ENCODE data around the gene PDE1C. TPM values are rescaled to one million over a fixed set of nuclear protein-coding genes. Genes with fewer than 3 reads are reported as not detected.

PDE1C gene
- total RNA-seq, 5 donors from 2014 or later (not counting 1 experiment from before 2014, with no cell fraction given), result not detected

DNA sequence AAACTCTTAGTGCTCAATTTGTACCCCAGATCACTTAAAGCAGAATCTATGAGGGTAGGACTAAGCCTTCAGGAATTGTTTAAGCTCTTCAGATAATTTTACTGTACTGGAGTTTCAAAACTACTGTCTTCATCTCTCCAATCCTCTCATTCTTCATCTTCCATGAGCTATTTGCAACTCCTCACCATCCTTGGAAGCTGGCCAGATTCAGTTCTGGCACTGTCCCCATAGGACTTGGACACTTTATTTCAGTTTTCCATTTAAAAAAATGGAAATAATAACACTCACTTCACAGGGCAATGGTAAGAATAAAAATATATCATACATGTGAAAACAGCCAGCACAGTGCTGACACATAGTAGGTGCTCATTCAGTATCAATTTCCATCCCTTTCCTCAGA is 308.6 kb downstream of the PDE1C start:
- Histone ChIP-seq H3K4me3 (ENCODE audit: control insufficient read depth in 1 of 2, extremely low read depth in 1 of 2, low read length in 1 of 2) (no peak overlapping the region), H3K9me3 (no peaks in the 10 kb centered on the region), H3K27me3 (replicated peaks in 1 of 2; ENCODE audit: control insufficient read depth in 2 of 2, extremely low read depth in 1 of 2, insufficient read depth in 2 of 2, low read length in 1 of 2) (no peaks in the 10 kb centered on the region), H3K4me1 (ENCODE audit: control insufficient read depth in 1 of 2, extremely low read depth in 1 of 2, insufficient read depth in 2 of 2, low read length in 2 of 2) (no peaks in the 10 kb centered on the region), H3K36me3 (ENCODE audit: control insufficient read depth in 2 of 2, extremely low read depth in 1 of 2, insufficient read depth in 1 of 2, low read length in 1 of 2) (no peaks in the 10 kb centered on the region), H3K27ac (ENCODE audit: low read length) (no peak overlapping the region)
- CTCF ChIA-PET, result no interaction called here
- ATAC-seq (replicated peaks in 1 of 4) (no peak), DNase-seq (no peak)
- Mint-ChIP-seq H3K27ac (no peak overlapping the region), H3K4me1 (no peaks in the 10 kb centered on the region), H3K4me3 (no peak overlapping the region), H3K27me3 (no peaks in the 10 kb centered on the region), H3K36me3 (no peaks in the 10 kb centered on the region), H3K9me3 (peaks cover 0 to 8% (median 4%) of the 10 kb centered on the region in 3 donors)
- POLR2A ChIA-PET, result no interaction called here

DNA sequence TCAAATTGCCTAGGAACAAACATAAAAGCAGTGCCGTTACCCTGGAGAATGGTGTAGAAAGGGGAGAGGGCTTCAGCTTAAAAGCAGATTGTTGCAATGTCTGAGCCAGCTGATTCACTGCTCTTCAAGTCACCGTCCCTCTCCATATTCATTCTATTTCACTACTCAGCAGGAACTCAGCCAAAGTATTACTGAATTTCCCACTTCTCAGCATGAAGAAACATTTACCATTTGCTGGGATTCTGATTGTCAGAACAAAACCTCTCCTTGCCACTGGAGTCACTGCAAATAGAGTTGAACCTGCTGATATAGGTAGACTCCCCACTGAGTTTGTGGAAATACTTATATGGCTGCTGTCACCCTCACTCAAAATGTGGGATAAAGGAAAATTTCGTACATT is 311.5 kb downstream of the PDE1C start:
- Histone ChIP-seq H3K36me3 (ENCODE audit: control insufficient read depth in 2 of 2, extremely low read depth in 1 of 2, insufficient read depth in 1 of 2, low read length in 1 of 2) (no peaks in the 10 kb centered on the region), H3K27me3 (replicated peaks in 1 of 2; ENCODE audit: control insufficient read depth in 2 of 2, extremely low read depth in 1 of 2, insufficient read depth in 2 of 2, low read length in 1 of 2) (no peaks in the 10 kb centered on the region), H3K9me3 (no peaks in the 10 kb centered on the region), H3K4me3 (ENCODE audit: control insufficient read depth in 1 of 2, extremely low read depth in 1 of 2, low read length in 1 of 2) (no peak overlapping the region), H3K27ac (ENCODE audit: low read length) (no peak overlapping the region), H3K4me1 (ENCODE audit: control insufficient read depth in 1 of 2, extremely low read depth in 1 of 2, insufficient read depth in 2 of 2, low read length in 2 of 2) (no peaks in the 10 kb centered on the region)
- H3K9me3 Mint-ChIP-seq, result peaks cover 0 to 6% (median 4%) of the 10 kb centered on the region in 3 donors
- POLR2A ChIA-PET, result no interaction called here
- no CpG with 5 or more reads among the region's 3 CpGs for WGBS (ENCODE audit: insufficient coverage)
- H3K36me3 Mint-ChIP-seq, result no peaks in the 10 kb centered on the region
- CTCF ChIA-PET, result no interaction called here
- H3K27me3 Mint-ChIP-seq, result no peaks in the 10 kb centered on the region
- H3K27ac Mint-ChIP-seq, result no peak overlapping the region
- H3K4me1 Mint-ChIP-seq, result no peaks in the 10 kb centered on the region
- no peak overlapping the region for H3K4me3 Mint-ChIP-seq
- DNase-seq, result no peak
- ATAC-seq (replicated peaks in 1 of 4), result no peak

DNA sequence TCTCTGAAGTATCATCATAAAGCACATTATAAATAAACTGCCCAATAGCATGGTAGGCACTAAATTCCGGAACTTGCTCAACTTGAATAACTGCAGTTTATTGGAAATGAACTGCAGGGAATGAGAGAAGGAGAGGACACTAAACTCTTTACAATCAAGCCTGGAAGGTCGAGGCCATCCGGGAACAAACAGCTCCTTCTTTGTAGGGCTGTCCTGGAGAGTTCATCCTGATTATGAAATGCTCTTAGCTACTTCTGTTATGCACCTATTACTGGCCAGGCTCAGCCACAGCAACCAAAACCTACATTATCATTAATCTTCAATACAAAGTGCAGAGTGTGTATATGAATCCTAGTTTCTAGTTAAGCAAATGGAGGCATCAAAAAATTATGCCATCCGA is 318.5 kb downstream of the PDE1C start:
- Mint-ChIP-seq H3K9me3 (peaks cover 0 to 4% (median 3%) of the 10 kb centered on the region in 3 donors), H3K4me1 (no peaks in the 10 kb centered on the region), H3K36me3 (no peaks in the 10 kb centered on the region), H3K27me3 (no peaks in the 10 kb centered on the region), H3K27ac (no peak overlapping the region), H3K4me3 (no peak overlapping the region)
- Histone ChIP-seq H3K9me3 (no peaks in the 10 kb centered on the region), H3K36me3 (ENCODE audit: control insufficient read depth in 2 of 2, extremely low read depth in 1 of 2, insufficient read depth in 1 of 2, low read length in 1 of 2) (no peaks in the 10 kb centered on the region), H3K27ac (ENCODE audit: low read length) (no peak overlapping the region), H3K4me3 (ENCODE audit: control insufficient read depth in 1 of 2, extremely low read depth in 1 of 2, low read length in 1 of 2) (no peak overlapping the region), H3K4me1 (ENCODE audit: control insufficient read depth in 1 of 2, extremely low read depth in 1 of 2, insufficient read depth in 2 of 2, low read length in 2 of 2) (no peaks in the 10 kb centered on the region), H3K27me3 (replicated peaks in 1 of 2; ENCODE audit: control insufficient read depth in 2 of 2, extremely low read depth in 1 of 2, insufficient read depth in 2 of 2, low read length in 1 of 2) (no peaks in the 10 kb centered on the region)
- ATAC-seq (replicated peaks in 1 of 4) (no peak), DNase-seq (no peak)
- POLR2A ChIA-PET, result no interaction called here
- CTCF ChIA-PET, result no interaction called here
- no CpG with 5 or more reads among the region's 4 CpGs for WGBS (ENCODE audit: insufficient coverage)

DNA sequence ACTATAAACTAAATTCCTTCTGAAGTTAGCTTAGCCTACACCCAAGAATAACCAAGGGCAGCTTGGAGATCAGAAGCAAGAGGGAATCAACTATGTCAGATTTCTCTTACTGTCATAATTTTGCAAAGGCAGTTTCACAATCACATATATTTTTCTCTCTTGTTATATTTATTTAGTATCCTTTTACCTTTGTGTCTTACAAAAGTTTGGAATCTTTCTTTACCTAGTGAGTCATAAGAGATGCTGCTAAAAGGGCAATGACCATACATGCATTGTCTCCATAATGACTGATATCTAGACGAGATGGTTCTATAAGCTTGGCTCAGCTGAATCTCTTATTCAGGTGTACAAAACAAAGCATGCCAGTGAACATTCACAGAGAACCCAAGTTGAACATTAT is 322.1 kb downstream of the PDE1C start:
- no peak for ATAC-seq (replicated peaks in 1 of 4)
- H3K4me1 ChIP-seq (ENCODE audit: control insufficient read depth in 1 of 2, extremely low read depth in 1 of 2, insufficient read depth in 2 of 2, low read length in 2 of 2), result no peaks in the 10 kb centered on the region
- Mint-ChIP-seq H3K27me3 (no peaks in the 10 kb centered on the region), H3K36me3 (no peaks in the 10 kb centered on the region), H3K9me3 (peaks cover 0 to 9% (median 0%) of the 10 kb centered on the region in 3 donors), H3K27ac (no peak overlapping the region), H3K4me3 (no peak overlapping the region), H3K4me1 (no peaks in the 10 kb centered on the region)
- H3K27ac ChIP-seq (ENCODE audit: low read length), result no peak overlapping the region
- CTCF ChIA-PET, result no interaction called here
- POLR2A ChIA-PET, result no interaction called here
- peaks cover 0 to 3% of the 10 kb centered on the region in 2 experiments for H3K27me3 ChIP-seq (replicated peaks in 1 of 2; ENCODE audit: control insufficient read depth in 2 of 2, extremely low read depth in 1 of 2, insufficient read depth in 2 of 2, low read length in 1 of 2)
- no peaks in the 10 kb centered on the region for H3K36me3 ChIP-seq (ENCODE audit: control insufficient read depth in 2 of 2, extremely low read depth in 1 of 2, insufficient read depth in 1 of 2, low read length in 1 of 2)
- no peaks in the 10 kb centered on the region for H3K9me3 ChIP-seq
- H3K4me3 ChIP-seq (ENCODE audit: control insufficient read depth in 1 of 2, extremely low read depth in 1 of 2, low read length in 1 of 2), result no peak overlapping the region
- WGBS (ENCODE audit: insufficient coverage), result no CpG with 5 or more reads among the region's 1 CpG
- no peak for DNase-seq

DNA sequence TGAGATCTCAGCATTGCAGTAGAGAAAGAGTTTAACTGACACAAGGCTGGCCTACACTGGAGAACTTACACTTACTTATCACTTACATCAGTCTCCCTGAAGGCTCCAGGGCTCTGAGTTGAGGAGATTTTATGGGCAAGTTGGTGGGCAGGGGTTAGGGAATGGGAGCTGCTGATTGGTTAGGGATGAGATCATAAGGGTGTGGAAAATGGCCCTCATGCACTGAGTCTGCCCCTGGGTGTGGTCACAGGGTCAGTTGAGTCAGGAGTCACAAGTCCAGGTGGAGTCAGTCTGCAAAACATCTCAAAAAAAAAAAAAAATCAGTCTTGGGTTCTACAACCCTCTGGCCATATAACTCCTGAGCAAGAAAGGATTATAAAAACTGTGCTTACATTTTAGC is 322.7 kb downstream of the PDE1C start:
- no peaks in the 10 kb centered on the region for H3K36me3 ChIP-seq (ENCODE audit: control insufficient read depth in 2 of 2, extremely low read depth in 1 of 2, insufficient read depth in 1 of 2, low read length in 1 of 2)
- no peaks in the 10 kb centered on the region for H3K4me1 ChIP-seq (ENCODE audit: control insufficient read depth in 1 of 2, extremely low read depth in 1 of 2, insufficient read depth in 2 of 2, low read length in 2 of 2)
- Mint-ChIP-seq H3K36me3 (no peaks in the 10 kb centered on the region), H3K9me3 (peaks cover 0 to 9% (median 0%) of the 10 kb centered on the region in 3 donors), H3K4me3 (no peak overlapping the region), H3K27ac (no peak overlapping the region), H3K27me3 (no peaks in the 10 kb centered on the region), H3K4me1 (no peaks in the 10 kb centered on the region)
- no peak overlapping the region for H3K27ac ChIP-seq (ENCODE audit: low read length)
- ChIA-PET CTCF (no interaction called here), POLR2A (no interaction called here)
- H3K4me3 ChIP-seq (ENCODE audit: control insufficient read depth in 1 of 2, extremely low read depth in 1 of 2, low read length in 1 of 2), result no peak overlapping the region
- ATAC-seq (replicated peaks in 1 of 4), result no peak
- peaks cover 0 to 3% of the 10 kb centered on the region in 2 experiments for H3K27me3 ChIP-seq (replicated peaks in 1 of 2; ENCODE audit: control insufficient read depth in 2 of 2, extremely low read depth in 1 of 2, insufficient read depth in 2 of 2, low read length in 1 of 2)
- DNase-seq, result no peak
- H3K9me3 ChIP-seq, result no peaks in the 10 kb centered on the region

DNA sequence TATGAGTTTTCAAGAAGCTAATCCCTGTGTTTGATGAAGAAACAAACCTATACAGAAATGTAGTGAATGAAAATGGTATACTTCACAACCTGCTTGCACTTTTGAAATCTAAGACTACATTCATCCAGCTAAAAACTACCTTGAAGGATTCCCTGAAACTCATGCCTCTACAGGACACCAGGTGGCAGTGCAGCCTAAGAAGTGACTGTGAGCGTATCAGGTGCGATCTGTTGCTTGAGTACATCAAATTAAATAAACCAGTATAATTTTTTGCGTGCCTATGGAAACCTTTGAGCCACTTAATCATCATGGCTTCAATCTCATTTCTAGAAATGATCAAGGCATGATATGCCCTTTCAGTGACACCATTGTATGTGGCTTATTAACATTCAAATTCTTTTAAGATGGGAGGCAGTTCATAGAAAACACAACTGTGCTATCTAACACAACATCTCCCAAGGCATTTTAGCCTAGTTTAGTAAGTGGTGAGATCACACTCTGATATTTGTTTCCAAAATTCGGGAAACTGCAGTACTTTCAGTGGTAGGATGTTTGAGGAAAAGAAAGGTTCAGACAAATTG is 325.8 kb downstream of the PDE1C start:
- POLR2A ChIA-PET, result no interaction called here
- Histone ChIP-seq H3K27ac (ENCODE audit: low read length) (no peak overlapping the region), H3K4me3 (ENCODE audit: control insufficient read depth in 1 of 2, extremely low read depth in 1 of 2, low read length in 1 of 2) (no peak overlapping the region), H3K36me3 (ENCODE audit: control insufficient read depth in 2 of 2, extremely low read depth in 1 of 2, insufficient read depth in 1 of 2, low read length in 1 of 2) (no peaks in the 10 kb centered on the region), H3K4me1 (ENCODE audit: control insufficient read depth in 1 of 2, extremely low read depth in 1 of 2, insufficient read depth in 2 of 2, low read length in 2 of 2) (no peaks in the 10 kb centered on the region), H3K27me3 (replicated peaks in 1 of 2; ENCODE audit: control insufficient read depth in 2 of 2, extremely low read depth in 1 of 2, insufficient read depth in 2 of 2, low read length in 1 of 2) (peaks cover 0 to 3% of the 10 kb centered on the region in 2 experiments), H3K9me3 (no peaks in the 10 kb centered on the region)
- DNase-seq, result peak in 6 of 35 experiments; percentile 1 to 28 (median 2)
- Mint-ChIP-seq H3K4me3 (no peak overlapping the region), H3K9me3 (peaks cover 0 to 4% (median 0%) of the 10 kb centered on the region in 3 donors), H3K27me3 (peaks cover 0 to 5% of the 10 kb centered on the region in 2 donors), H3K36me3 (no peaks in the 10 kb centered on the region), H3K4me1 (no peaks in the 10 kb centered on the region), H3K27ac (no peak overlapping the region)
- WGBS (ENCODE audit: insufficient coverage), result 0% methylated on average over 3 of the region's 4 CpGs
- no peak for ATAC-seq (replicated peaks in 1 of 4)
- CTCF ChIA-PET, result no interaction called here

DNA sequence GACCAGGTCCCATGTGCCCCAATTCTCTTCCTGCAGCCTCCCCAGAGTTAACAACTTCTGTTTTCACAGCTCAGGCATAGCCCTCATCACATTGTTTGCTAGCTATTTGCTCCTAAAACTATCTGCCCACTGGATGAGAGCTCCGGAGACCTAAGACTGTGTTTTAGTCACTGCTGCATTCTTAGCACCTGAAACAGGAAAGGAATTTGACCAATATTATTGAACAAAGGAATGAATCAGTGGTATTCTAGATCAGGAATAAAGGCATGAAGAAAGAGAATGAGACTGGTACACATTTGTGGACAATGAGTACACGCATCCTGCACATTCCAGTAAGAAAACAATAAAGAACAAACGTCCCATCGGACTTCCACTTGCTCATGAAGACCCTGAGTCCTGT is 328.4 kb downstream of the PDE1C start:
- Histone ChIP-seq H3K36me3 (ENCODE audit: control insufficient read depth in 2 of 2, extremely low read depth in 1 of 2, insufficient read depth in 1 of 2, low read length in 1 of 2) (no peaks in the 10 kb centered on the region), H3K9me3 (no peaks in the 10 kb centered on the region), H3K27me3 (replicated peaks in 1 of 2; ENCODE audit: control insufficient read depth in 2 of 2, extremely low read depth in 1 of 2, insufficient read depth in 2 of 2, low read length in 1 of 2) (peaks cover 3% of the 10 kb centered on the region in 2 experiments), H3K4me1 (ENCODE audit: control insufficient read depth in 1 of 2, extremely low read depth in 1 of 2, insufficient read depth in 2 of 2, low read length in 2 of 2) (no peaks in the 10 kb centered on the region), H3K4me3 (ENCODE audit: control insufficient read depth in 1 of 2, extremely low read depth in 1 of 2, low read length in 1 of 2) (no peak overlapping the region), H3K27ac (ENCODE audit: low read length) (no peak overlapping the region)
- WGBS (ENCODE audit: insufficient coverage), result 78% methylated on average over 3 of the region's 4 CpGs
- ChIA-PET POLR2A (no interaction called here), CTCF (no interaction called here)
- Mint-ChIP-seq H3K36me3 (no peaks in the 10 kb centered on the region), H3K4me3 (no peak overlapping the region), H3K27ac (no peak overlapping the region), H3K4me1 (no peaks in the 10 kb centered on the region), H3K27me3 (peaks cover 0 to 9% of the 10 kb centered on the region in 2 donors), H3K9me3 (peaks cover 0 to 4% (median 0%) of the 10 kb centered on the region in 3 donors)
- no peak for ATAC-seq (replicated peaks in 1 of 4)
- DNase-seq, result no peak
